K562 (cell line): ENCODE results near the gene RCOR3.

ENCODE experiments used
- CHD1 ChIP-seq: fragments of 200-600 bp; sonication (generic); IDR thresholded peaks from one replicate; pipeline ENCODE4 v1.6.1; 2012; ENCODE audit warnings: mild to moderate bottlenecking, moderate library complexity, low read length, inconsistent platforms
- CTCF ChIP-seq, 3 experiments: IDR thresholded peaks in 2 of 3; conservative IDR thresholded peaks in 1 of 3; 2 replicates each; pipeline ENCODE4 v1.5.1; 2011 to 2012; ENCODE audit warnings: low read length in 3 of 3, mild to moderate bottlenecking in 3 of 3, control low read depth in 2 of 3, improper control_type of control experiment in 1 of 3, inconsistent platforms in 1 of 3, low read depth in 1 of 3, mixed read lengths in 1 of 3, moderate library complexity in 1 of 3; ENCODE audit not compliant: insufficient read depth in 2 of 3
- MTA3 ChIP-seq: fragments of 450-650 bp; formaldehyde crosslinking; IDR thresholded peaks from 2 replicates; pipeline ENCODE4 v1.6.1; 2017; ENCODE audit warnings: mild to moderate bottlenecking, borderline replicate concordance
- MTF1 ChIP-seq: fragments of 250-450 bp; sonication (Bioruptor Pico); IDR thresholded peaks from 2 replicates; pipeline ENCODE4 v1.9.0; 2021; ENCODE audit warnings: moderate library complexity, mild to moderate bottlenecking, inconsistent platforms, borderline replicate concordance
- NCOR1 ChIP-seq: fragments of 450-650 bp; IDR thresholded peaks from 2 replicates; pipeline ENCODE4 v1.6.1; 2016; ENCODE audit warnings: mild to moderate bottlenecking, moderate library complexity
- POLR2A ChIP-seq: fragments of 450-650 bp; conservative IDR thresholded peaks from 2 replicates; pipeline ENCODE4 v1.6.1; 2016
- RFX5 ChIP-seq: IDR thresholded peaks from 2 replicates; pipeline ENCODE4 v1.6.1; 2011; ENCODE audit warnings: low read depth, mild to moderate bottlenecking, improper control_type of control experiment, low read length
- ZNF586 ChIP-seq: fragments of 450-650 bp; formaldehyde crosslinking; conservative IDR thresholded peaks from 2 replicates; pipeline ENCODE4 v1.4.0; 2020; ENCODE audit warnings: mild to moderate bottlenecking, moderate library complexity
- TF ChIP-seq, protein P1 (sequence below): fragments of 450-650 bp; IDR thresholded peaks from 2 replicates; pipeline ENCODE4 v1.6.1; 2016; ENCODE audit warnings: antibody characterized with exemption

- TF ChIP-seq ZNF586 (CRISPR knock-in tag) (no peak), MTA3 (no peak), RFX5 (no peak), CHD1 (no peak), NCOR1 (no peak), CTCF (IDR thresholded peaks at IDR 0.05 in 2 of 3, conservative IDR thresholded peaks at IDR 0.05 in 1 of 3; ENCODE audit: insufficient read depth in 2 of 3, low read depth in 1 of 3, low read length in 3 of 3) (no peak), POLR2A (no peak), MTF1 (CRISPR knock-in tag) (no peak)
- TF ChIP-seq, protein P1, sequence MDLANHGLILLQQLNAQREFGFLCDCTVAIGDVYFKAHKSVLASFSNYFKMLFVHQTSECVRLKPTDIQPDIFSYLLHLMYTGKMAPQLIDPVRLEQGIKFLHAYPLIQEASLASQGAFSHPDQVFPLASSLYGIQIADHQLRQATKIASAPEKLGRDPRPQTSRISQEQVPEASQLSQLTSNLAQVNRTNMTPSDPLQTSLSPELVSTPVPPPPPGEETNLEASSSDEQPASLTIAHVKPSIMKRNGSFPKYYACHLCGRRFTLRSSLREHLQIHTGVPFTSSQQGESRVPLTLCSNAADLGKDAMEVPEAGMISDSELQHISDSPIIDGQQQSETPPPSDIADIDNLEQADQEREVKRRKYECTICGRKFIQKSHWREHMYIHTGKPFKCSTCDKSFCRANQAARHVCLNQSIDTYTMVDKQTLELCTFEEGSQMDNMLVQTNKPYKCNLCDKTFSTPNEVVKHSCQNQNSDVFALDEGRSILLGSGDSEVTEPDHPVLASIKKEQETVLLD, result no peak
These were observed 29.8 kb upstream of the RCOR3 start for GRCh38 chr1:211229365-211229759.
